Lower leg skin (tissue), 3 donors: ENCODE results near the gene PDSS1.

Source experiments
- CTCF ChIP-seq, 3 donors: fragments of 450-650 bp; IDR thresholded peaks; one replicate each; pipeline ENCODE4 v1.5.1; 2016; ENCODE audit warnings: antibody characterized with exemption in 3 of 3, mild to moderate bottlenecking in 3 of 3, moderate library complexity in 2 of 3
- POLR2A ChIP-seq, 2 donors: fragments of 450-650 bp; IDR thresholded peaks; one replicate each; pipeline ENCODE4 v1.6.1; 2016 to 2017; ENCODE audit warnings: antibody characterized with exemption in 2 of 2, mild to moderate bottlenecking in 1 of 2, moderate library complexity in 1 of 2

- TF ChIP-seq POLR2A (IDR thresholded peaks at IDR 0.05) = no peak
- no peak for TF ChIP-seq CTCF (IDR thresholded peaks at IDR 0.05)
Measured at GRCh38 chr10:26699631-26700030, 2.1 kb downstream of the PDSS1 start.
